OCI-LY7 (cell line): Measurements from ENCODE around the gene B4GAT1.

Source experiments
- EZH2phosphoT487 ChIP-seq: fragments of 200-600 bp; sonication (generic); IDR thresholded peaks from 2 replicates; pipeline ENCODE4 v1.6.1; 2018; ENCODE audit warnings: low read depth, borderline replicate concordance, mild to moderate bottlenecking, mixed run types, antibody characterized with exemption, low read length, moderate library complexity, mixed read lengths
- TF ChIP-seq, protein P1 (sequence below): fragments of 200-600 bp; sonication (generic); conservative IDR thresholded peaks from 2 replicates; pipeline ENCODE4 v1.5.1; 2014; ENCODE audit warnings: mild to moderate bottlenecking, antibody characterized with exemption, low read length, moderate library complexity, mixed read lengths

- TF ChIP-seq, protein P1, sequence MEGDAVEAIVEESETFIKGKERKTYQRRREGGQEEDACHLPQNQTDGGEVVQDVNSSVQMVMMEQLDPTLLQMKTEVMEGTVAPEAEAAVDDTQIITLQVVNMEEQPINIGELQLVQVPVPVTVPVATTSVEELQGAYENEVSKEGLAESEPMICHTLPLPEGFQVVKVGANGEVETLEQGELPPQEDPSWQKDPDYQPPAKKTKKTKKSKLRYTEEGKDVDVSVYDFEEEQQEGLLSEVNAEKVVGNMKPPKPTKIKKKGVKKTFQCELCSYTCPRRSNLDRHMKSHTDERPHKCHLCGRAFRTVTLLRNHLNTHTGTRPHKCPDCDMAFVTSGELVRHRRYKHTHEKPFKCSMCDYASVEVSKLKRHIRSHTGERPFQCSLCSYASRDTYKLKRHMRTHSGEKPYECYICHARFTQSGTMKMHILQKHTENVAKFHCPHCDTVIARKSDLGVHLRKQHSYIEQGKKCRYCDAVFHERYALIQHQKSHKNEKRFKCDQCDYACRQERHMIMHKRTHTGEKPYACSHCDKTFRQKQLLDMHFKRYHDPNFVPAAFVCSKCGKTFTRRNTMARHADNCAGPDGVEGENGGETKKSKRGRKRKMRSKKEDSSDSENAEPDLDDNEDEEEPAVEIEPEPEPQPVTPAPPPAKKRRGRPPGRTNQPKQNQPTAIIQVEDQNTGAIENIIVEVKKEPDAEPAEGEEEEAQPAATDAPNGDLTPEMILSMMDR = no peak
- no peak for TF ChIP-seq EZH2phosphoT487
These were observed 21.9 kb upstream of the B4GAT1 start for GRCh38 chr11:66369073-66369894.
